Transverse colon (tissue), 4 donors: Measurements from ENCODE around the gene ELAVL1.

Experiments used
- POLR2AphosphoS5 ChIP-seq, 3 donors: sonication (generic); formaldehyde crosslinking; IDR thresholded peaks; one replicate each; pipeline ENCODE4 v1.6.1; 2016; ENCODE audit warnings: antibody characterized with exemption in 3 of 3
- TF ChIP-seq, protein P1 (sequence below), 5 experiments: fragments of 200-600 bp in 3 of 5; fragments of 450-650 bp in 2 of 5; sonication (generic) in 3 of 5; IDR thresholded peaks; 1 replicate in 2 of 5; 2 replicates in 3 of 5; pipeline ENCODE4 v1.5.1; 2016 to 2017; ENCODE audit warnings: antibody characterized with exemption in 5 of 5, inconsistent platforms in 3 of 5, mild to moderate bottlenecking in 2 of 5, moderate library complexity in 1 of 5

GRCh38 chr19:7971553-7972520, 33.6 kb downstream of the ELAVL1 start:
- TF ChIP-seq, protein P1, sequence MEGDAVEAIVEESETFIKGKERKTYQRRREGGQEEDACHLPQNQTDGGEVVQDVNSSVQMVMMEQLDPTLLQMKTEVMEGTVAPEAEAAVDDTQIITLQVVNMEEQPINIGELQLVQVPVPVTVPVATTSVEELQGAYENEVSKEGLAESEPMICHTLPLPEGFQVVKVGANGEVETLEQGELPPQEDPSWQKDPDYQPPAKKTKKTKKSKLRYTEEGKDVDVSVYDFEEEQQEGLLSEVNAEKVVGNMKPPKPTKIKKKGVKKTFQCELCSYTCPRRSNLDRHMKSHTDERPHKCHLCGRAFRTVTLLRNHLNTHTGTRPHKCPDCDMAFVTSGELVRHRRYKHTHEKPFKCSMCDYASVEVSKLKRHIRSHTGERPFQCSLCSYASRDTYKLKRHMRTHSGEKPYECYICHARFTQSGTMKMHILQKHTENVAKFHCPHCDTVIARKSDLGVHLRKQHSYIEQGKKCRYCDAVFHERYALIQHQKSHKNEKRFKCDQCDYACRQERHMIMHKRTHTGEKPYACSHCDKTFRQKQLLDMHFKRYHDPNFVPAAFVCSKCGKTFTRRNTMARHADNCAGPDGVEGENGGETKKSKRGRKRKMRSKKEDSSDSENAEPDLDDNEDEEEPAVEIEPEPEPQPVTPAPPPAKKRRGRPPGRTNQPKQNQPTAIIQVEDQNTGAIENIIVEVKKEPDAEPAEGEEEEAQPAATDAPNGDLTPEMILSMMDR (IDR thresholded peaks at IDR 0.05), result no peak
- no peak for TF ChIP-seq POLR2AphosphoS5 (IDR thresholded peaks at IDR 0.05)
